HG02970 (cell line): ENCODE results near the gene DCHS2.

Source experiments
- ATAC-seq: cut with Tn5 transposase; IDR thresholded peaks from one replicate; pipeline ENCODE4 v1.9.1; 2021; ENCODE audit warnings: mild to moderate bottlenecking, moderate library complexity, moderate number of reproducible peaks; ENCODE audit not compliant: unreplicated experiment, low FRiP score

The DCHS2 gene

GRCh38 chr4:154490234-154490582, 1.4 kb downstream of the DCHS2 start:
- no peak for ATAC-seq

GRCh38 chr4:154489558-154490233, 1.9 kb downstream of the DCHS2 start:
- ATAC-seq: no peak

- ATAC-seq: no peak
These were observed 4.5 kb downstream of the DCHS2 start for GRCh38 chr4:154487145-154487544.

DNA sequence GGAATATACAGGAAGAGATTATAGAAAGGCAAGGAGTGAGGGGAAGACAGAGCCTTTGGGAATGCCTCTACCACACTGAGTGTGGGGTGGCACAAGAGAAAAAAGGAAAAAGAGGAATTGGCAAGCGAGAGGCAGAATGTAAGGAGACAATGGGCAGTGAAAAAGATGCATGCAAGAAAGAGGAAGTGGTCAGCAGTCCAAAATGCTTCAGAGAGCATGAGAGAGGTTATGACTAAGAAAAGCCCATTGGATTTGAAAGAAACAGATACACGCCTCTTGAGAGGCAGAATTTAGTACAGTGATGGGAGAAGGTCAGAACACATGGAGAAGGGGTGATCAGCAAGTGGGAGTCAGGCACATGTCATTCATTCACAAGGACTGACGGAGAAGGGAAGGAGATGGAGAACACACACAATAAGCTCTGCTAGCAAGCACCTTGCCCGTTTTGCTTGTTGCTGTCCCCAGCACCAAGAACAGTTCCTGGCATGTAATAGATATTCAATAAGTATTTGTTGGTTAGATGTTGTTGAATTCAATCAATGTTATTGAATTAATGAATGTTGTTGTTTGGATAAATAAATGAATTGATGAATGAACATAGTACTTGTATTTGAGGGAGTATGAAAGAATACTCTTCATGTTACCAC, 6.3 kb downstream of the DCHS2 start:
- ATAC-seq: peak; percentile 93

- no peak for ATAC-seq
These were observed 13.1 kb downstream of the DCHS2 start for GRCh38 chr4:154478547-154478946.

GRCh38 chr4:154478128-154478527, 13.5 kb downstream of the DCHS2 start:
- no peak for ATAC-seq

GRCh38 chr4:154476232-154476631, 15.4 kb downstream of the DCHS2 start:
- no peak for ATAC-seq

DNA sequence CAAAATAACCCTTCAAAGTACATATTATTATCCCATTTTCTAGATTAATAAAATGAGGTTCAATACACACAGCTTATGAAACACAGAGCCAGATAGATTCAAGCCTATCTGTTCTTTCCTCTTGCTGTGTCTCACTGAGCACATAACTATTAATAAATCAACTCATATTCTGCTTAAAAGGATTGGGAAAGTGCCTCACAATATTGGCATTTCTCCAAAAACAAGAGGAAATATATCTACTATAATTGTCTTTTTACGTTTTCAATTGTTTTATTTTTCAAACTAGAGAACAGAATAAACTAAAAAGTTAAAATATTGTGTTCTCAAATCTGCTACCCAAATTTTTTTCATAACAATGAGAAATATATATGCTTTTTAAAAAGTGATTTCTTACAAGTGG, 15.8 kb downstream of the DCHS2 start:
- no peak for ATAC-seq

DNA sequence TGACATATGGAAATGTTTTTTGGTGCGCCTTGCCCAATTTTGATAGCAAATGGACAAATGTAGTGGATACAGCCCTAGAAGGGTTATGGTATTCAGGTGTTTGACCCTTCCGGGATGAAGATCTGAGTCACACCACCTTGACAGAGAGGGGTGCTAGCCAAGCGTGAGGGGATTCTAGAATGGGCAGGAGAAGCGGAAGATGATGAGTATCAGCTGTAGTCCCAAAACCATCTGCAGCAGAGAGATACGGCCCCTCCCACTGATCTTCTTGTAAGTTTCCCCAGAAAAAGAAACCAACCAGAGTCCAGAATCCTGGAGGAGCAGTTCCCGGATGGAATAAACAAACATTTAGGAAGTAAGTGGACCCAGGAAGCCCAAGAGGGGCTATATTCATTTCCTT, 18.1 kb downstream of the DCHS2 start:
- no peak for ATAC-seq

DNA sequence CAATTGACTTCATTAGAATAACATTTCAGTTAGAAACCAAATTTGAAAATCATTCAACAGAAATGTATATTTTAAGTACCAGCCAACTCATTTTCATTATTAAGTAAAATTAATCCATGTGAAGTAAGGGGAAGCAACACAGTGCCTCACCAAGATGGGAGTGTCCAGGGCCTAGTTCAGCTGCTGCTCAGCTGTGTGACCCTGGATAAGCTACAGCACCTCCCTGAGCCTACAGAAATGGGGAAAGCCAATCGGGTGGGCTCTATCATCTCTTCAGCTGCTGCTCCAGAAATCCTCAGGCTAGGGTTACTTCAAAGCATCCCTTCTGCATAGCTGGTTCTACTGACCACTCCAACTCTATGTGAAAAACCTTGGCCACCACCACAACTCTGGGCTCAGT, 18.7 kb downstream of the DCHS2 start:
- no peak for ATAC-seq

DNA sequence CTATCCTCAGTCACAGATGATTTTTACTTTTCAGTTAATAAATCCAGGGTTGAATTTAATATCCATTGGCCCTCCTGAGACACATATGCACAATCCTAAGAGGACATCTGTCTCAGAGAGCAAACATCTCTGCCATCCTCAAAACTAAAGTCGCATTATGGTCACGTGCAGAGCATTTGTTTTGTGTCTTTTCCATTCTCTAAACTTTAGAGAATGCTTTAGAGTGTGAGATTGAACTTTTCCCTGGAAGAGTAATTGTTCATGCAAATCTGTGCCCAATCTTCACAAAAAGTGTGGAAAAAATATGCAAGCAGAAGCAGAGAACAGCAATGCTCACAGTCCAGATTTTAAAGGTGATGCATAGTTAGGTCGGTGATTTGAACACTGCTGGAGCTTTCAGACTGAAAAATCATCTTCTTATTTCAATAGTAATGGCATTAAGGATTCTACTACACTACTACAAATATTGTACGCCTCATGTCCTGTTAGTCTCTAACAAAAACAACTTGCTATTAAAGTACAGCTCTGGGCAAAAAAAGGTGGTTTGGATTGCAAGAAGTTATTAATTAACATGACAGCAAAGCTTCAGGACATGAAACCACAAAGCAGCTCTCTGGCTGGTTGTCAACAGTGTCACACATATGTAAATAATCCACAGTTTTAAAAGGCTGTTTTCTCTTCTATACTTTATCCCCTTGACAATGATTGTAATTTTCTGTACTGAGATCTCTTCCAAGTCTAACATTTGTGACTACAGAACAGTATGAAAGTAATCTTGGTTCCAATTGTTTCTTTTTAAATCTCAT, 19.9 kb downstream of the DCHS2 start:
- peak; percentile 76 for ATAC-seq

DNA sequence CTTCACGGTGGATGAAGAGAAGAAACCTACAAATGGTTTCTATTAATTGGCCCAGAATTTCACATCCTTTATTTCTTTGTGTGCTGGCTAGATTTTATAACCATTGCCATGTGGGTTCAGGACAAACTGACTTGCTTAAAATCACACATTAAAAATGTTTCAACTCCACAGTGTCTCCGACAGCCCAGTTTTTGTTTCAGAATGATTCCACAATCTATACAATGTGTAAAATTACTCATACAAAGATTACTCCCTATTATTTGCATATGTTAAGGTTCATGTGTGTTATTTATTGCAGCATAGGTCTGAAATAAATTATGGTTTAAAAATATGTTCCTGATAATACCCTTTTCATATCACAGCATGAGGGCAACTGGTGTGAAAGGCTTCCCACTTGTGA, 20.6 kb downstream of the DCHS2 start:
- peak; percentile 76 for ATAC-seq

GRCh38 chr4:154467886-154468285, 23.7 kb downstream of the DCHS2 start:
- no peak for ATAC-seq

DNA sequence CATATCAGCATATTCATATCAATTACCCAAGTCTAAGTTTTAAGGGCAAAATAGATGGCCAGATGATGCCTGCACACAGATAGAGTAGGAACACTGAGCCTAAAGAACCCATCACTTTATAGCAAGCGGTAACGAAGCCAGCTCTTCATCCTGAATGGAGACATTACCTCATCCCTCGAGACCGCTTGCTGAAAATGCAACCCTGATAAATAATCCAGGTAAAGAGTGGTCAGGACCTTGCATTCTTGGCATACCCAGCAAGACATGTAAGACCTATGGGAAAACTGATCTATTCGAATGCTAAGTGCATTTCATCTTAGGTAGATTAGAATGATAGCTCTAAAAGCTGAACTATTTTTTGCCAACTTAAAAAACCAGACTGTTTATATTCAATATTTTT, 25.3 kb downstream of the DCHS2 start:
- no peak for ATAC-seq

DNA sequence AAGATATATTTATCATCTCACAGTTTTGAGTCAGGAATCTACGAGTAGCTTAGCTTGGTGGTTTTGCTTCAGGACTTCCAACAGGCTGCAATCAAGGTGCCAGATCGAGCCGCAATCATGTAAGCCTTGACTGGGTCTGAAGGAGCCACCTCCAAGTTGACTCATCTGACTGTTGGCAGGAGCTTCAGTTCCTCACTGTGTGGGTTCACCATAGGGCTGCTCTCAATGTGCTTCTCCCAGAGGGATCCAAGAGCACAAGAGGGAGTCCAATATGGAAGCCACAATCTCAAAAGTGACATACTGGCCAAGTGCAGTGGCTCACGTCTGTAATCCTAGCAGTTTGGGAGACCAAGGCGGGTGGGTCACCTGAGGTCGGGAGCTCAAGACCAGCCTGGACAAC, 26.5 kb downstream of the DCHS2 start:
- no peak for ATAC-seq

GRCh38 chr4:154464654-154465053, 26.9 kb downstream of the DCHS2 start:
- ATAC-seq: no peak

- ATAC-seq: no peak
These were observed 29.4 kb downstream of the DCHS2 start for GRCh38 chr4:154462081-154462810.

GRCh38 chr4:154457471-154457870, 34.1 kb downstream of the DCHS2 start:
- no peak for ATAC-seq

DNA sequence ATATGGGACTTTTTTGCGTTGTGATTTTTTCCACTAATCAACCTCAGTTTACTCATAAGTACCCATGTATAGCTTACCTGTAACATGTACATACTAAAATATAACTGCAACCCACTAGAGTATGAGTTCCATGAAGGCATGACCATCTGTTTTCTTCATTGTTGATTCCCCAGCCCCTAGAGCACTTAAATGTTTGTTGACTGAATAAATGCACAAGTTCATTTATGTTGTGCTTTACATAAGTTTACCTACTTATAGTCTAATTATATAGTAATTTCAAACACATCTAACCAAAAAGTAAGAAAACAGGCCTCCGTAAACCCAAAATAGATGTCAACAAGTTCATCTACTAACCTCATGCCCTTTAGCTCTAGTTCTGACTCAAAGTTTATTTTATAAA, 34.7 kb downstream of the DCHS2 start:
- no peak for ATAC-seq

DNA sequence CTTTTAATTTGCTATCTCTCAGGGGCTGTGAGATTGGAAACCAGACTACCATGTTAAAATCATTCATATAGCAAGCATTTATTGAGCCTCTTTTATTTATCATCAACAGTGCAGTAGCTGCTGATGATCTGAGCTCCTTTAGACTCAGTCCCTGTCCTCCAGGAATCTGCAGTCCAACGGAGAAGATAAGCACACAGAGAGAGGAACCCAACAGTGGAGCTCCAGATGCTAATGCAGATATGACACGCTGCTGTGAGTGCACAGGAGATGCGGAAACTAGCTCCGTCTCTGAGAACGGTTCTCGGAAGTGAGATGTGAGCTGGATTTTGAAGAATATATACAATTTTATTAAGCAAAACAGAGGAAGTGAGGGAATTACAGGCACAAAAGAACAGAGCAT, 35.4 kb downstream of the DCHS2 start:
- no peak for ATAC-seq

GRCh38 chr4:154455111-154455510, 36.5 kb downstream of the DCHS2 start:
- ATAC-seq: no peak
